H1 (cell line): ENCODE measurements around the gene MAGI2.

Experiments used
- CREB1 ChIP-seq: IDR thresholded peaks from 2 replicates; pipeline ENCODE4 v1.6.1; 2012; ENCODE audit warnings: inconsistent platforms
- KDM5A ChIP-seq: fragments of 200-600 bp; IDR thresholded peaks from 2 replicates; pipeline ENCODE4 v1.7.1; 2012; ENCODE audit warnings: mild to moderate bottlenecking, low read length, inconsistent platforms, mixed read lengths
- NRF1 ChIP-seq: IDR thresholded peaks from 2 replicates; pipeline ENCODE4 v1.6.1; 2011; ENCODE audit warnings: mild to moderate bottlenecking, low read depth, low read length, improper control_type of control experiment
- PHF8 ChIP-seq: fragments of 200-600 bp; sonication (generic); conservative IDR thresholded peaks from 2 replicates; pipeline ENCODE4 v1.7.1; 2012; ENCODE audit warnings: low read depth, mild to moderate bottlenecking, inconsistent platforms, low read length, moderate library complexity
- POLR2A ChIP-seq, 2 experiments: IDR thresholded peaks; 1 replicate in 1 of 2; 2 replicates in 1 of 2; pipeline ENCODE4 v1.6.1; 2011; ENCODE audit warnings: low read depth in 2 of 2, low read length in 2 of 2, mild to moderate bottlenecking in 2 of 2; ENCODE audit errors: control extremely low read depth in 1 of 2
- POLR2AphosphoS5 ChIP-seq: IDR thresholded peaks from 2 replicates; pipeline ENCODE4 v1.6.1; 2011; ENCODE audit warnings: low read depth, low read length
- SIN3A ChIP-seq, 2 experiments: IDR thresholded peaks in 1 of 2; conservative IDR thresholded peaks in 1 of 2; 2 replicates each; pipeline ENCODE4 v1.6.1; 2011 to 2012; ENCODE audit warnings: low read length in 2 of 2, improper control_type of control experiment in 1 of 2, low read depth in 1 of 2, mild to moderate bottlenecking in 1 of 2
- SP1 ChIP-seq: IDR thresholded peaks from 2 replicates; pipeline ENCODE4 v1.6.1; 2011; ENCODE audit warnings: low read depth, low read length
- SUZ12 ChIP-seq: fragments of 200-600 bp; sonication (generic); IDR thresholded peaks from 2 replicates; pipeline ENCODE4 v1.6.1; 2012; ENCODE audit warnings: mild to moderate bottlenecking, inconsistent platforms, low read length, moderate library complexity, mixed read lengths
- ZNF274 ChIP-seq: IDR thresholded peaks from 2 replicates; pipeline ENCODE4 v1.7.0; 2012; ENCODE audit warnings: low read length, borderline replicate concordance; ENCODE audit errors: extremely low read depth
- TF ChIP-seq, protein P1 (sequence below), 3 experiments: IDR thresholded peaks; 1 replicate in 2 of 3; 2 replicates in 1 of 3; pipeline versions ENCODE4 v1.5.1 to v1.6.1; 2011; ENCODE audit warnings: low read length in 3 of 3, mild to moderate bottlenecking in 3 of 3, inconsistent platforms in 2 of 3, low read depth in 1 of 3, moderate library complexity in 1 of 3; ENCODE audit not compliant: insufficient read depth in 1 of 3; ENCODE audit errors: control extremely low read depth in 1 of 3

DNA sequence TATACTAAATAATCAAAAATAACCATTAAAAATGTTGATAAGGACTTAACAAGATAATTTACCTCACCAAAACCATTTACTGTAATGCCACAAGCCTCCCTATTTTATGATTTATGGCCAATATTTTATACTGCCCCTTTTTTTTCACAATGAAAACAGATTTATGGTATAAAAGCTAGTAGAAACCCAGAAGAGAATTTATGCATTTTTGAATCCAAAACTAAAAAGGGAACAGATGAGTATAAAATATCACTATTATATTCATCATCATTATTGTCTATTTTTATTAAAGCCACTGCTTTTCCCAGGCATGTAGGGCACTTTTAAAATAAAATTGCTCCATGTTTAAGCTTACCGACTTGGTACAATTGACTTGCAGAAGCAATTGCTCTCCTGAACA lies 1229.9 kb downstream of the MAGI2 start:
- TF ChIP-seq, protein P1, sequence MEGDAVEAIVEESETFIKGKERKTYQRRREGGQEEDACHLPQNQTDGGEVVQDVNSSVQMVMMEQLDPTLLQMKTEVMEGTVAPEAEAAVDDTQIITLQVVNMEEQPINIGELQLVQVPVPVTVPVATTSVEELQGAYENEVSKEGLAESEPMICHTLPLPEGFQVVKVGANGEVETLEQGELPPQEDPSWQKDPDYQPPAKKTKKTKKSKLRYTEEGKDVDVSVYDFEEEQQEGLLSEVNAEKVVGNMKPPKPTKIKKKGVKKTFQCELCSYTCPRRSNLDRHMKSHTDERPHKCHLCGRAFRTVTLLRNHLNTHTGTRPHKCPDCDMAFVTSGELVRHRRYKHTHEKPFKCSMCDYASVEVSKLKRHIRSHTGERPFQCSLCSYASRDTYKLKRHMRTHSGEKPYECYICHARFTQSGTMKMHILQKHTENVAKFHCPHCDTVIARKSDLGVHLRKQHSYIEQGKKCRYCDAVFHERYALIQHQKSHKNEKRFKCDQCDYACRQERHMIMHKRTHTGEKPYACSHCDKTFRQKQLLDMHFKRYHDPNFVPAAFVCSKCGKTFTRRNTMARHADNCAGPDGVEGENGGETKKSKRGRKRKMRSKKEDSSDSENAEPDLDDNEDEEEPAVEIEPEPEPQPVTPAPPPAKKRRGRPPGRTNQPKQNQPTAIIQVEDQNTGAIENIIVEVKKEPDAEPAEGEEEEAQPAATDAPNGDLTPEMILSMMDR (IDR thresholded peaks at IDR 0.05; ENCODE audit: control extremely low read depth in 1 of 3, insufficient read depth in 1 of 3, low read depth in 1 of 3, low read length in 3 of 3), result no peak
- TF ChIP-seq CREB1, result no peak
- no peak for TF ChIP-seq NRF1
- no peak for TF ChIP-seq SIN3A (conservative IDR thresholded peaks at IDR 0.05 in 1 of 2, IDR thresholded peaks at IDR 0.05 in 1 of 2; ENCODE audit: low read depth in 1 of 2, low read length in 2 of 2)
- TF ChIP-seq SUZ12, result no peak
- no peak for TF ChIP-seq POLR2AphosphoS5
- no peak for TF ChIP-seq ZNF274
- TF ChIP-seq SP1, result no peak
- no peak for TF ChIP-seq POLR2A (IDR thresholded peaks at IDR 0.05; ENCODE audit: control extremely low read depth in 1 of 2, low read depth in 2 of 2, low read length in 2 of 2)
- TF ChIP-seq PHF8, result no peak
- TF ChIP-seq KDM5A, result no peak
